Muscle of leg (tissue), 11 donors: Measurements from ENCODE around the gene C1orf115. TPM values are rescaled to one million over a fixed set of nuclear protein-coding genes. Genes with fewer than 3 reads are reported as not detected.
A peak's percentile ranks its signal among the peaks of the same experiment; 100 is the strongest.
"Not testable (repeated sequence)": the region's sequence is repeated elsewhere in the genome, so short reads cannot be mapped to it uniquely, and the experiment has no call there.

Source experiments
- DNase-seq: peaks from one replicate; pipeline ENCODE4 v3.0.0; 2013
- H3K27ac ChIP-seq: one replicate; pipeline ENCODE4 v1.5.1; 2013; ENCODE audit warnings: mild to moderate bottlenecking, low read length, control low read depth
- H3K27me3 ChIP-seq: one replicate; pipeline ENCODE4 v1.6.1; 2013; ENCODE audit warnings: low read length; ENCODE audit not compliant: control insufficient read depth, insufficient read depth
- H3K36me3 ChIP-seq: one replicate; pipeline ENCODE4 v1.6.1; 2013; ENCODE audit warnings: low read length; ENCODE audit not compliant: control insufficient read depth, insufficient read depth
- H3K4me1 ChIP-seq: one replicate; pipeline ENCODE4 v1.6.1; 2013; ENCODE audit warnings: low read length; ENCODE audit not compliant: control insufficient read depth, insufficient read depth
- H3K4me3 ChIP-seq: one replicate; pipeline ENCODE4 v1.5.1; 2013; ENCODE audit warnings: low read length, control low read depth
- H3K9me3 ChIP-seq: replicated peaks from 2 replicates; pipeline ENCODE4 v1.6.1; 2013; ENCODE audit warnings: low read depth, low read length; ENCODE audit not compliant: control insufficient read depth
- WGBS: methylation state at CpG from one replicate; pipeline ENCODE4 v1.1.5; 2013; ENCODE audit warnings: missing lambda C conversion rate; ENCODE audit not compliant: insufficient coverage; 5-methylcytosine and 5-hydroxymethylcytosine counted together
- polyA plus RNA-seq, 8 donors: library from polyadenylated mRNA; unstranded; fragments of 120-200 nt; gene quantifications; one replicate each; pipeline versions ENCODE4 v1.2.1 to v1.2.3, GENCODE V29; 2013; ENCODE audit warnings: inconsistent platforms in 1 of 8, low replicate concordance in 1 of 8; ENCODE audit not compliant: insufficient read length in 8 of 8, insufficient read depth in 1 of 8
- total RNA-seq: library from RNA; stranded (reverse); fragments of 120-200 nt; gene quantifications from one replicate; pipeline ENCODE4 v1.2.4, GENCODE V29; 2013

C1orf115 gene
- total and polyA plus RNA-seq, 9 donors = 10.4 to 18.8 (median 11.8) TPM

- no peak for DNase-seq
- Histone ChIP-seq H3K36me3 (no peaks in the 10 kb centered on the region), H3K9me3 (peaks cover 2% of the 10 kb centered on the region), H3K27ac (no peak overlapping the region), H3K27me3 (peaks cover 2% of the 10 kb centered on the region), H3K4me3 (no peak overlapping the region), H3K4me1 (no peaks in the 10 kb centered on the region)
- WGBS = 0% methylated on average over 1 of the region's 1 CpG
These were observed 16.2 kb upstream of the C1orf115 start for GRCh38 chr1:220673921-220674320.

GRCh38 chr1:220677251-220677650, 12.9 kb upstream of the C1orf115 start:
- H3K36me3 ChIP-seq = no peaks in the 10 kb centered on the region
- no peak for DNase-seq
- H3K9me3 ChIP-seq = no peaks in the 10 kb centered on the region
- H3K4me3 ChIP-seq = no peak overlapping the region
- no peaks in the 10 kb centered on the region for H3K4me1 ChIP-seq
- H3K27me3 ChIP-seq = peaks cover 2% of the 10 kb centered on the region
- no peak overlapping the region for H3K27ac ChIP-seq
- WGBS = no CpG with 5 or more reads among the region's 2 CpGs

- peak; percentile 54 for DNase-seq
- Histone ChIP-seq H3K27ac (no peak overlapping the region), H3K4me3 (no peak overlapping the region), H3K4me1 (no peaks in the 10 kb centered on the region), H3K9me3 (no peaks in the 10 kb centered on the region), H3K36me3 (no peaks in the 10 kb centered on the region), H3K27me3 (no peaks in the 10 kb centered on the region)
- WGBS = 0% methylated on average over 1 of the region's 7 CpGs
These were observed 10.0 kb upstream of the C1orf115 start for GRCh38 chr1:220680085-220680687.

- H3K27me3 ChIP-seq = no peaks in the 10 kb centered on the region
- H3K4me1 ChIP-seq = no peaks in the 10 kb centered on the region
- no peak overlapping the region for H3K27ac ChIP-seq
- DNase-seq = no peak
- no peaks in the 10 kb centered on the region for H3K36me3 ChIP-seq
- WGBS = 83% methylated on average over 3 of the region's 10 CpGs
- no peaks in the 10 kb centered on the region for H3K9me3 ChIP-seq
- no peak overlapping the region for H3K4me3 ChIP-seq
These were observed 8.8 kb upstream of the C1orf115 start for GRCh38 chr1:220681220-220681880.

GRCh38 chr1:220682901-220683576, 7.1 kb upstream of the C1orf115 start:
- no peaks in the 10 kb centered on the region for H3K27me3 ChIP-seq
- no peak overlapping the region for H3K4me3 ChIP-seq
- H3K36me3 ChIP-seq = no peaks in the 10 kb centered on the region
- H3K9me3 ChIP-seq = no peaks in the 10 kb centered on the region
- H3K27ac ChIP-seq = no peak overlapping the region
- no peak for DNase-seq
- H3K4me1 ChIP-seq = no peaks in the 10 kb centered on the region
- 90% methylated on average over 12 of the region's 17 CpGs for WGBS

- not testable (repeated sequence) for H3K9me3 ChIP-seq, H3K36me3 ChIP-seq, DNase-seq, H3K4me1 ChIP-seq, H3K4me3 ChIP-seq, H3K27me3 ChIP-seq, H3K27ac ChIP-seq
- 88% methylated on average over 9 of the region's 12 CpGs for WGBS
These were observed 6.4 kb upstream of the C1orf115 start for GRCh38 chr1:220683716-220684115.

- no peak for DNase-seq
- peaks cover 9% of the 10 kb centered on the region for H3K27me3 ChIP-seq
- H3K4me1 ChIP-seq = peaks cover 4% of the 10 kb centered on the region
- WGBS = 32% methylated on average over 3 of the region's 4 CpGs
- H3K27ac ChIP-seq = no peak overlapping the region
- H3K4me3 ChIP-seq = no peak overlapping the region
- no peaks in the 10 kb centered on the region for H3K9me3 ChIP-seq
- H3K36me3 ChIP-seq = no peaks in the 10 kb centered on the region
These were observed 5.3 kb upstream of the C1orf115 start for GRCh38 chr1:220684890-220685289.

- H3K36me3 ChIP-seq = no peaks in the 10 kb centered on the region
- no peak for DNase-seq
- H3K4me3 ChIP-seq = no peak overlapping the region
- WGBS = 62% methylated on average over 2 of the region's 3 CpGs
- no peaks in the 10 kb centered on the region for H3K9me3 ChIP-seq
- H3K27ac ChIP-seq = no peak overlapping the region
- H3K27me3 ChIP-seq = peaks cover 17% of the 10 kb centered on the region
- H3K4me1 ChIP-seq = peaks cover 10% of the 10 kb centered on the region
These were observed 4.3 kb upstream of the C1orf115 start for GRCh38 chr1:220685879-220686278.

GRCh38 chr1:220687809-220688208, 2.4 kb upstream of the C1orf115 start:
- no peak for DNase-seq
- no peak overlapping the region for H3K4me3 ChIP-seq
- no CpG with 5 or more reads among the region's 5 CpGs for WGBS
- H3K27ac ChIP-seq = no peak overlapping the region
- H3K9me3 ChIP-seq = no peaks in the 10 kb centered on the region
- peaks cover 10% of the 10 kb centered on the region for H3K4me1 ChIP-seq
- H3K27me3 ChIP-seq = peaks cover 27% of the 10 kb centered on the region
- no peaks in the 10 kb centered on the region for H3K36me3 ChIP-seq

- Histone ChIP-seq H3K27ac (no peak overlapping the region), H3K27me3 (peaks cover 27% of the 10 kb centered on the region), H3K36me3 (no peaks in the 10 kb centered on the region), H3K9me3 (no peaks in the 10 kb centered on the region), H3K4me1 (peaks cover 10% of the 10 kb centered on the region), H3K4me3 (peak overlapping the region; percentile 52)
- no peak for DNase-seq
- WGBS = 32% methylated on average over 11 of the region's 14 CpGs
These were observed 497 bp upstream of the C1orf115 start for GRCh38 chr1:220689666-220690065.
